GM19397 (cell line): ENCODE measurements around the gene ACTA2.

ENCODE experiments used
- ATAC-seq: cut with Tn5 transposase; IDR thresholded peaks from one replicate; pipeline ENCODE4 v1.9.1; 2021; ENCODE audit warnings: mild to moderate bottlenecking, moderate library complexity; ENCODE audit not compliant: unreplicated experiment

The ACTA2 gene

GRCh38 chr10:88982366-88982765 lies 29.8 kb upstream of the ACTA2 start:
- no peak for ATAC-seq

GRCh38 chr10:88981435-88981834 lies 28.9 kb upstream of the ACTA2 start:
- no peak for ATAC-seq

- ATAC-seq, result no peak
Measured at GRCh38 chr10:88980800-88981199, 28.2 kb upstream of the ACTA2 start.

- ATAC-seq, result no peak
Measured at GRCh38 chr10:88980247-88980646, 27.7 kb upstream of the ACTA2 start.

GRCh38 chr10:88979603-88980002 lies 27.0 kb upstream of the ACTA2 start:
- ATAC-seq, result no peak

- no peak for ATAC-seq
Measured at GRCh38 chr10:88979153-88979562, 26.6 kb upstream of the ACTA2 start.

GRCh38 chr10:88978463-88978862 lies 25.9 kb upstream of the ACTA2 start:
- no peak for ATAC-seq

- ATAC-seq, result no peak
Measured at GRCh38 chr10:88975377-88975720, 22.8 kb upstream of the ACTA2 start.

- ATAC-seq, result no peak
Measured at GRCh38 chr10:88974446-88975376, 22.1 kb upstream of the ACTA2 start.

- no peak for ATAC-seq
Measured at GRCh38 chr10:88974012-88974411, 21.4 kb upstream of the ACTA2 start.

GRCh38 chr10:88971221-88972061 lies 18.9 kb upstream of the ACTA2 start:
- ATAC-seq, result no peak

GRCh38 chr10:88968391-88968790 lies 15.8 kb upstream of the ACTA2 start:
- ATAC-seq, result no peak

GRCh38 chr10:88966797-88967196 lies 14.2 kb upstream of the ACTA2 start:
- no peak for ATAC-seq

- ATAC-seq, result no peak
Measured at GRCh38 chr10:88964869-88965415, 12.4 kb upstream of the ACTA2 start.

GRCh38 chr10:88964360-88964759 lies 11.8 kb upstream of the ACTA2 start:
- ATAC-seq, result no peak

GRCh38 chr10:88963318-88963717 lies 10.7 kb upstream of the ACTA2 start:
- no peak for ATAC-seq

GRCh38 chr10:88962336-88962735 lies 9.8 kb upstream of the ACTA2 start:
- ATAC-seq, result no peak

- ATAC-seq, result no peak
Measured at GRCh38 chr10:88961266-88961665, 8.7 kb upstream of the ACTA2 start.

GRCh38 chr10:88960802-88961201 lies 8.2 kb upstream of the ACTA2 start:
- no peak for ATAC-seq

- ATAC-seq, result no peak
Measured at GRCh38 chr10:88958721-88959120, 6.1 kb upstream of the ACTA2 start.

GRCh38 chr10:88957381-88957780 lies 4.8 kb upstream of the ACTA2 start:
- ATAC-seq, result no peak
